GM12875 (cell line): Measurements from ENCODE around the gene ATRAID.
A peak's percentile ranks its signal among the peaks of the same experiment; 100 is the strongest.

Experiments used
- H3K4me3 ChIP-seq: one replicate; pipeline ENCODE4 v1.5.1; 2011; ENCODE audit warnings: low read depth, low read length, control low read depth
- CTCF ChIP-seq: IDR thresholded peaks from 2 replicates; pipeline ENCODE4 v1.5.1; 2011; ENCODE audit warnings: low read depth, mild to moderate bottlenecking, control low read depth, inconsistent platforms, low read length, moderate library complexity, borderline replicate concordance; ENCODE audit not compliant: insufficient read depth

The ATRAID gene

GRCh38 chr2:27211943-27212625 is at the start of gene ATRAID, which contains the start of gene SLC5A6:
Gene ATRAID, plus strand, starts transcription at chr2:27212041. Its CDS starts 328 bp downstream, at chr2:27212369.
Gene SLC5A6, minus strand, starts transcription at chr2:27212268. Its CDS starts 4,618 bp downstream, at chr2:27207650.
- TF ChIP-seq CTCF, result no peak
- peak within 1 kb of the TSS; percentile 85 for H3K4me3 ChIP-seq

- no peak overlapping the region for H3K4me3 ChIP-seq
- TF ChIP-seq CTCF, result no peak
Measured at GRCh38 chr2:27162151-27163121, 49.4 kb upstream of the ATRAID start.

GRCh38 chr2:27164960-27165763 is 46.7 kb upstream of the ATRAID start:
- no peak overlapping the region for H3K4me3 ChIP-seq

GRCh38 chr2:27170581-27171337 is 41.1 kb upstream of the ATRAID start:
- no peak overlapping the region for H3K4me3 ChIP-seq
- no peak for TF ChIP-seq CTCF

More at GRCh38 chr2:27164960-27165763, 46.7 kb upstream of the ATRAID start:
- TF ChIP-seq CTCF, result no peak

DNA sequence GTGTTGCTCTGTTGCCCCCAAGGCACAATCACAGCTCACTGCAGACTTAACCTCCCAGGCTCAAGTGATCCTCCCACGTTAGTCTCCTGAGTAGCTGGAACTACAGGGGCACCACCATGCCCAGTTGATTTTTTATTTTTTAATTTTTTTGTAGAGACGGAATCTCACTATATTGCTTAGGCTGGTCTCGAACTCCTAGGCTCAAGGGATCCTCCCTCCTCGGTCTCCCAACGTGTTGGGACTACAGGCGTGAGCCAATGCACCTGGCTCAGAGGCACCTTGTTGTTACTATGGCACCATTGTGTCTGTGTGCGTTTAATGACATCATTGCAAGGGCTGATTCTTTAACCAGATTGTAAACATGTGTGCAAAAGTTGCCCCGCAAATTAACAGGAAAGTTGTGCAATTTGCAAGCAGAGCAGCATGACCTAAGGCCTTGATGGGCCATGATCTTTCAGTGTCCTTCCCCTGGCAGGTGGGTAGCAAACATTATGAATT is 40.4 kb upstream of the ATRAID start:
- no peak for TF ChIP-seq CTCF
- no peak overlapping the region for H3K4me3 ChIP-seq

DNA sequence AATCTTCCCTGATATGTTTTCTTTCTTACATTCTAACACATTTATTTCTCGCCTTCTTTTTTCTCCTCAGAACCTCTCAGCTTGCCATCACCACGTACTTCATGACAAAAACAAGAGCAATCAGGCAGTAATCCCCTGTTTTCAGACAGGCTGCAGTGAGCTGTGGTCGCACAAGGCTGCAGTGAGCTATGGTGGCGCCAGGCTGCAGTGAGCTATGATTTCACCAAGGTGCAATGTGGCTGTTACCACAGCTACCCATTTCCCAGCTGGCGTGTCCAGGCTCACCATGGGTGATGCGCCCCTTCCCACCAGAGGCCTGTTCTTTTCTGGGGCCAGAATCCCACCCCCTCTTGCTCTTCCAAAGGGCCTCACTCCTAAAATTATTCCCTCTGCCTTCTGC is 37.2 kb upstream of the ATRAID start:
- no peak overlapping the region for H3K4me3 ChIP-seq
- TF ChIP-seq CTCF, result no peak
